Colonic mucosa (tissue), 4 donors: ENCODE measurements around the gene MBD6. TPM values are rescaled to one million over a fixed set of nuclear protein-coding genes. Genes with fewer than 3 reads are reported as not detected.

Experiments used
- DNase-seq: peaks from one replicate; pipeline ENCODE4 v3.0.0-alpha.2; 2020
- H3K27ac ChIP-seq: fragments of 200-600 bp; one replicate; pipeline ENCODE4 v1.8.0; 2021
- H3K27me3 ChIP-seq: fragments of 200-600 bp; one replicate; pipeline ENCODE4 v1.8.0; 2021
- H3K36me3 ChIP-seq: fragments of 200-600 bp; one replicate; pipeline ENCODE4 v1.8.0; 2021
- H3K4me1 ChIP-seq: fragments of 200-600 bp; one replicate; pipeline ENCODE4 v1.8.0; 2021; ENCODE audit warnings: mild to moderate bottlenecking
- H3K4me3 ChIP-seq: fragments of 200-600 bp; one replicate; pipeline ENCODE4 v1.8.0; 2021
- H3K9ac ChIP-seq, 2 donors: one replicate each; pipeline ENCODE4 v1.7.0; 2013; ENCODE audit warnings: control low read depth in 2 of 2, low read depth in 2 of 2, low read length in 2 of 2
- H3K9me3 ChIP-seq: fragments of 200-600 bp; one replicate; pipeline ENCODE4 v1.8.0; 2021
- CTCF ChIP-seq: fragments of 200-600 bp; IDR thresholded peaks from one replicate; pipeline ENCODE4 v1.8.0; 2022; ENCODE audit warnings: antibody characterized with exemption, mild to moderate bottlenecking
- intact Hi-C: fragments of 100-400 bp; cut with DNase I; formaldehyde crosslinking; loops from one replicate; pipeline ENCODE4 v1.14.1; 2022
- total RNA-seq, 2 donors: library from RNA; stranded (reverse); fragmentation: NEBNext Ultra II Directional in 1 of 2; extraction: Animal tissue kit (Norgen Biotek cat#: 25700) in 1 of 2; gene quantifications; one replicate each; pipeline ENCODE4 v1.2.1, GENCODE V29; 2021
- donor health status: healthy.
- donor health status: DM: no; HTN: no; CAD: no.
- donor health status: DM: no; HTN: no; CAD: no.

MBD6 gene
- total RNA-seq, 2 donors from 2014 or later: 95.4 to 133 TPM

- Histone ChIP-seq H3K27ac (no peak overlapping the region), H3K9me3 (no peaks in the 10 kb centered on the region), H3K4me1 (peaks cover 8% of the 10 kb centered on the region), H3K9ac (no peak overlapping the region), H3K4me3 (no peak overlapping the region), H3K27me3 (no peaks in the 10 kb centered on the region), H3K36me3 (no peaks in the 10 kb centered on the region)
- intact Hi-C loops: no loop called here
- TF ChIP-seq CTCF: no peak
- DNase-seq: no peak
Observed at GRCh38 chr12:57485695-57486094, 36.9 kb upstream of the MBD6 start.

GRCh38 chr12:57487055-57487596 lies 35.5 kb upstream of the MBD6 start:
- H3K27ac ChIP-seq: peak overlapping the region; percentile 66
- intact Hi-C loops: no loop called here
- no peak for TF ChIP-seq CTCF
- peaks cover 8% of the 10 kb centered on the region for H3K4me1 ChIP-seq
- H3K36me3 ChIP-seq: peaks cover 9% of the 10 kb centered on the region
- H3K9ac ChIP-seq: no peak overlapping the region
- no peaks in the 10 kb centered on the region for H3K9me3 ChIP-seq
- DNase-seq: no peak
- H3K27me3 ChIP-seq: no peaks in the 10 kb centered on the region
- peak overlapping the region; percentile 94 for H3K4me3 ChIP-seq

- DNase-seq: peak; percentile 96
- TF ChIP-seq CTCF: no peak
- peaks cover 8% of the 10 kb centered on the region for H3K4me1 ChIP-seq
- peak within 1 kb of the TSS; percentile 94 for H3K4me3 ChIP-seq
- H3K27ac ChIP-seq: peak within 1 kb of the TSS; percentile 66
- peak within 1 kb of the TSS; percentile 94 to 95 for H3K9ac ChIP-seq
- no peaks in the 10 kb centered on the region for H3K27me3 ChIP-seq
- H3K9me3 ChIP-seq: no peaks in the 10 kb centered on the region
- intact Hi-C loops: no loop called here
- H3K36me3 ChIP-seq: peaks cover 9% of the 10 kb centered on the region
Observed at GRCh38 chr12:57487597-57488401, 34.8 kb upstream of the MBD6 start, which contains the start of gene MARS1. MARS1 (plus strand) TSS chr12:57488068; CDS start chr12:57488091, 23 bp downstream.

- no peak for TF ChIP-seq CTCF
- Histone ChIP-seq H3K27me3 (no peaks in the 10 kb centered on the region), H3K9ac (peak overlapping the region; percentile 94 to 95), H3K4me1 (peaks cover 8% of the 10 kb centered on the region), H3K27ac (peak overlapping the region; percentile 66), H3K9me3 (no peaks in the 10 kb centered on the region), H3K36me3 (peaks cover 9% of the 10 kb centered on the region), H3K4me3 (peak overlapping the region; percentile 94)
- intact Hi-C loops: no loop called here
- DNase-seq: no peak
Observed at GRCh38 chr12:57488402-57489156, 34.0 kb upstream of the MBD6 start.

- Histone ChIP-seq H3K27me3 (no peaks in the 10 kb centered on the region), H3K27ac (no peak overlapping the region), H3K4me3 (peak overlapping the region; percentile 94), H3K4me1 (peaks cover 8% of the 10 kb centered on the region), H3K9ac (no peak overlapping the region), H3K9me3 (no peaks in the 10 kb centered on the region), H3K36me3 (peaks cover 9% of the 10 kb centered on the region)
- no peak for DNase-seq
- no peak for TF ChIP-seq CTCF
- intact Hi-C loops: no loop called here
Observed at GRCh38 chr12:57489157-57489641, 33.4 kb upstream of the MBD6 start.
